GM23338 (cell line): ENCODE data around the gene HMCN2.

Source experiments
- CREB1 ChIP-seq: fragments of 250-450 bp; sonication (Bioruptor Pico); IDR thresholded peaks from 2 replicates; pipeline ENCODE4 v1.5.0; 2020; ENCODE audit warnings: low read depth, mild to moderate bottlenecking, moderate library complexity
- EZH2 ChIP-seq: fragments of 200-600 bp; sonication (generic); IDR thresholded peaks from one replicate; pipeline ENCODE4 v1.8.0; 2017; ENCODE audit warnings: antibody characterized with exemption, mild to moderate bottlenecking, low read depth; ENCODE audit not compliant: unreplicated experiment
- EZH2phosphoT487 ChIP-seq: fragments of 200-600 bp; sonication (generic); IDR thresholded peaks from one replicate; pipeline ENCODE4 v1.8.1; 2018; ENCODE audit warnings: antibody characterized with exemption; ENCODE audit not compliant: unreplicated experiment
- JUNB ChIP-seq: IDR thresholded peaks from one replicate; pipeline ENCODE4 v1.6.1; 2016; ENCODE audit warnings: antibody characterized with exemption; ENCODE audit not compliant: unreplicated experiment
- POLR2AphosphoS5 ChIP-seq: IDR thresholded peaks from 2 replicates; pipeline ENCODE4 v1.6.1; 2016; ENCODE audit warnings: antibody characterized with exemption, low read depth
- REST ChIP-seq: IDR thresholded peaks from one replicate; pipeline ENCODE4 v1.6.1; 2018; ENCODE audit warnings: antibody characterized with exemption; ENCODE audit not compliant: unreplicated experiment
- ZNF114 ChIP-seq: fragments of 250-450 bp; sonication (Bioruptor Pico); IDR thresholded peaks from 2 replicates; pipeline ENCODE4 v1.5.0; 2020; ENCODE audit warnings: mild to moderate bottlenecking, moderate library complexity
- TF ChIP-seq, protein P1 (sequence below), 2 experiments: fragments of 200-600 bp in 1 of 2; sonication (generic) in 1 of 2; conservative IDR thresholded peaks; 2 replicates each; pipeline versions ENCODE4 v1.5.1 to v1.6.1; 2016 to 2017; ENCODE audit warnings: antibody characterized with exemption in 2 of 2, low read depth in 2 of 2, mild to moderate bottlenecking in 2 of 2, moderate library complexity in 1 of 2
- TF ChIP-seq, protein P2 (sequence below): IDR thresholded peaks from 2 replicates; pipeline ENCODE4 v1.6.1; 2016; ENCODE audit warnings: antibody characterized with exemption

DNA sequence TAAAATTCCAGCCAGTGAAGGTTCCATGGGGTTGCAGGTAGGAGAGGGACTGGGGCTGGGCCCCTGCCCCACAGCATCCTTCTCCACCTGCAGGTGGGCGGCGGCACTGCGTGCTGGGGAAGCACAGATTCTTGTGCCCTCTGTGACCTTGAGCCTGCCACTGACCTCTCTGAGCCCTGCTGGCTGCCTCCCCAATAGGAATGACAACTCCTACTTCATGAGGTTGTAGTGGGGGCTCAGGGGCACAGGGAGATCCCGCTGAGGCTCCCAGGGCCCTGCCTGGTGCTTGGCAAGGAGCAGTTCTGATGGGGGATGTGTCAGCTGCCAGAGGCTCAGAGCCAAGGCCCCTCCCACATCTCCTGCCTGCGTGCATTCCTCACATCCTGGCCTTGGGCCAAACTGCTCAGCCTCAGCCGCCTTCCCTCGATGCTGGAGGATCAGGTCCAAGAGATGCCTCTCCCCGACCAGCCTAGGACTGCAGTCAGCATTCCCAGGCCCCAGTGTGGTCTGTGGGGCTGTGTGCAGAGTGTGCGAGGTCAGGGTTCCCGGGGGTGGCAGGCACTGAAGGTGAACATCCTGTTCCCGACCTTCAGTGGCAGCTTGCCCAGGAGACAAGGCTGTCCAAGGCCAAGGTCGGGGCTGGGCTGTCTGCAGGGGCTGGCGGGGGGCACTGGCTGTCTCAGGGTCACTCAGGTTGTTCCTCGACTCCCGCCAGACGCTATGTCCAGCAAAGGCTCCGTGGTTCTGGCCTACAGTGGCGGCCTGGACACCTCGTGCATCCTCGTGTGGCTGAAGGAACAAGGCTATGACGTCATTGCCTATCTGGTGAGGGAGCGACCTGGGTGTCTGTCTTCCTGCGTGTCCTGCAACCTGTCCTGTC is 186.2 kb downstream of the HMCN2 start:
- TF ChIP-seq EZH2, result no peak
- TF ChIP-seq, protein P1, sequence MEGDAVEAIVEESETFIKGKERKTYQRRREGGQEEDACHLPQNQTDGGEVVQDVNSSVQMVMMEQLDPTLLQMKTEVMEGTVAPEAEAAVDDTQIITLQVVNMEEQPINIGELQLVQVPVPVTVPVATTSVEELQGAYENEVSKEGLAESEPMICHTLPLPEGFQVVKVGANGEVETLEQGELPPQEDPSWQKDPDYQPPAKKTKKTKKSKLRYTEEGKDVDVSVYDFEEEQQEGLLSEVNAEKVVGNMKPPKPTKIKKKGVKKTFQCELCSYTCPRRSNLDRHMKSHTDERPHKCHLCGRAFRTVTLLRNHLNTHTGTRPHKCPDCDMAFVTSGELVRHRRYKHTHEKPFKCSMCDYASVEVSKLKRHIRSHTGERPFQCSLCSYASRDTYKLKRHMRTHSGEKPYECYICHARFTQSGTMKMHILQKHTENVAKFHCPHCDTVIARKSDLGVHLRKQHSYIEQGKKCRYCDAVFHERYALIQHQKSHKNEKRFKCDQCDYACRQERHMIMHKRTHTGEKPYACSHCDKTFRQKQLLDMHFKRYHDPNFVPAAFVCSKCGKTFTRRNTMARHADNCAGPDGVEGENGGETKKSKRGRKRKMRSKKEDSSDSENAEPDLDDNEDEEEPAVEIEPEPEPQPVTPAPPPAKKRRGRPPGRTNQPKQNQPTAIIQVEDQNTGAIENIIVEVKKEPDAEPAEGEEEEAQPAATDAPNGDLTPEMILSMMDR (conservative IDR thresholded peaks at IDR 0.05; ENCODE audit: low read depth in 2 of 2), result peak; percentile 72 to 76
- TF ChIP-seq ZNF114 (CRISPR knock-in tag), result no peak
- TF ChIP-seq, protein P2, sequence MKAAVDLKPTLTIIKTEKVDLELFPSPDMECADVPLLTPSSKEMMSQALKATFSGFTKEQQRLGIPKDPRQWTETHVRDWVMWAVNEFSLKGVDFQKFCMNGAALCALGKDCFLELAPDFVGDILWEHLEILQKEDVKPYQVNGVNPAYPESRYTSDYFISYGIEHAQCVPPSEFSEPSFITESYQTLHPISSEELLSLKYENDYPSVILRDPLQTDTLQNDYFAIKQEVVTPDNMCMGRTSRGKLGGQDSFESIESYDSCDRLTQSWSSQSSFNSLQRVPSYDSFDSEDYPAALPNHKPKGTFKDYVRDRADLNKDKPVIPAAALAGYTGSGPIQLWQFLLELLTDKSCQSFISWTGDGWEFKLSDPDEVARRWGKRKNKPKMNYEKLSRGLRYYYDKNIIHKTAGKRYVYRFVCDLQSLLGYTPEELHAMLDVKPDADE, result no peak
- TF ChIP-seq REST, result no peak
- no peak for TF ChIP-seq CREB1
- no peak for TF ChIP-seq POLR2AphosphoS5
- no peak for TF ChIP-seq EZH2phosphoT487
- TF ChIP-seq JUNB, result no peak
